ENCODE measurements around the gene THUMPD3.

THUMPD3 gene

DNA sequence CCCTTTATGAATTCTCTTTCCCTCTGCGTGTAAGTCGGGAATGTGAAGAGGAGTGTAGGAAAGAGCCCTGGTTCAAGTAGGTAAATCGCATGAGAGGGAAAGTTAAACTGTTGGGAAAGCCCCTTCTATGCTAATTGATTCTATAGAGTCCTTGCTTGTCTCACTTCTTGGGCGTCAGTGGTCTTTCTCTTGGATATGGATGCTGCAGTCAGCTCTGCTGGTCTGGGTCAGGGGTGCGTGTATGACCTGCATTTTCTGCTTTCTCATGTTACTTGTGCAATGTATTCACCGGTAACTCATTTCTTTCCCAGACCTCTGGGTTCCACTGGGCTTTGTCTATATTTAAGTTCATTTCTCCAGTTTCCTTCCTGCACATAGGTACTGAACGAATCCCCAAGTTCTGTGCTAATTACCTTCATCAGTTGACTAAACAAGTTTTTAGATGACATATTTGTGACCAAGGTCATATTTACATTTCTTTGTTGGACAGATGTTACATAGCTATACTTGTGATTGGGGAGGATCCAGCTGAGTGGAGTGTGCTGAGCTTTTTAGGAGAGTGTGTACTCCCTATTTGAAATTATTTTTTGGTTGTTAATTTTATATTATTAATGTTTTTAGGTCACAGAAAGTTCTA, 36.0 kb downstream of the THUMPD3 start:
- DNase-seq: peak; percentile 66

DNA sequence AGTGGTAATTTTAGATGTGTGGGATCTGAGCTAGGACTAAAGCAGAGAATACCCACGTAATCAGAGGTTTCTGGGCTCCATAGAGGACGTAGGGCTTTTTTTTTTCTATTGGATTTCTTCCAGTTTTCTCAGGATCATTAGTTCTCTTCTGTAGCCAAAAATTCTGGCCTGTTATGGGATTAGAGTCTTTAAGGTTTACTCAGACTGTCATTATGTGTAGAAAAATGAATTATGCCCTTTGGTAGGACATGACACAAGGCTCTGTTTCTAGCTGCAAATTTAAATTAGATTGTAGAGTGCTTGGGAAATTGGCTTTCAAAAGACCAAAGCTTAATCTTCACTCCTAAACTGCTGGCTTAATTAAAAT, 36.5 kb downstream of the THUMPD3 start:
- no peak for DNase-seq

DNA sequence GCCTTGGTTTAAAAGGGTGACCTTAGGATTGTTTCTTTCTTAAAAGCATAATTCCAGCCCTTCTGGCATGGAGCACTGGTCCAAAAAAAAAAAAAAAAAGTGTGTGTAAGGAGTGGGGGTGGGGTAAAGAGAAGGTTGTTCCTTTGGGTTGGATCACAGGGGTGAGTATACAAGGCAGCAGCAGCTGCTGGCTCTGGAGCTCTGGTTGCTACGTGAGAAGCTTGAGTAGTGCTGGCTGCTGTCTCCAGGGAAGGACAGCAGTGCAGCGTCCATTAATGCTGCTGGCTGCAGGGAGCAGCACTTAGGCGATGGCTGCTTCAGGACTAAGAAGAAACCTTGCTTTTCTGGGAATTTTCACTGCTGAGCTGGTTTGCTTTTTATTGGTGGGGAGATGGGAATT, 36.9 kb downstream of the THUMPD3 start:
- no peak for DNase-seq

DNA sequence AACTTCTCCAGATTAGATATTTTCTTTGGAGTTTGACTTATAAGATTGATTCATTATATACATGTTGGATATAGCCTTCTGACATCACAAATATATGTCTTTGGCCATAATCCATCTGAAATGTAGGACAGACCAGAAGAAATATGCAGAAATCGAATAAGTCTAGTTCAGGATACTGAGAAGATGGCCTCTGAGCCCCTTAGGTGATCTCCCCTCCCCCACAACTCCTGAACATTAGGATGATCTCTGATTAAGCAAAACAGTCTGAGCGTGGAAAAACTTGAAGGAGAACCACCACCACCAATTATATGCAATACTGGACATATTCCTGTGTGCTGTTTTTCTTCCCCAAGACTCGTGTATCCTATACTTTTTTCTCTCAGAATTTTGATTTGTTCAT, 37.8 kb downstream of the THUMPD3 start:
- no peak for DNase-seq

DNA sequence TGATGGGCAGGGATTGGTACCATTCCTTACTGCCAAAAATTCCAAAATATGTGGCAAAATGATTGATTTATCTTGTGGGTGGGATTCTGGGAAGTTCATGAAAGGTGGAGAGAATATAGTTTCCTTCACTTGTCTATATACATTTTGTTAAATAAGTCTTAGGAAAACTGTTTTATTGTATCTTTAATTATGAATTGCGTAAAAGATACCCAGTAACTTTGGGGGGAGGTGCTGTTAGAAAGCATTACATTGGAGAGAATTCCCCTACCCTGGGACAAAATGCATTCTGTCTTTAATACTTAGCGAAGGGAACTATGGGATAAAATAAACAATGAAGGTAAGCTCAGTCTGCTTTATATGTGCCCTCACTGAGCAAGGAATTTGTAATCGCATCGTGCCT, 39.1 kb downstream of the THUMPD3 start:
- no peak for DNase-seq

DNA sequence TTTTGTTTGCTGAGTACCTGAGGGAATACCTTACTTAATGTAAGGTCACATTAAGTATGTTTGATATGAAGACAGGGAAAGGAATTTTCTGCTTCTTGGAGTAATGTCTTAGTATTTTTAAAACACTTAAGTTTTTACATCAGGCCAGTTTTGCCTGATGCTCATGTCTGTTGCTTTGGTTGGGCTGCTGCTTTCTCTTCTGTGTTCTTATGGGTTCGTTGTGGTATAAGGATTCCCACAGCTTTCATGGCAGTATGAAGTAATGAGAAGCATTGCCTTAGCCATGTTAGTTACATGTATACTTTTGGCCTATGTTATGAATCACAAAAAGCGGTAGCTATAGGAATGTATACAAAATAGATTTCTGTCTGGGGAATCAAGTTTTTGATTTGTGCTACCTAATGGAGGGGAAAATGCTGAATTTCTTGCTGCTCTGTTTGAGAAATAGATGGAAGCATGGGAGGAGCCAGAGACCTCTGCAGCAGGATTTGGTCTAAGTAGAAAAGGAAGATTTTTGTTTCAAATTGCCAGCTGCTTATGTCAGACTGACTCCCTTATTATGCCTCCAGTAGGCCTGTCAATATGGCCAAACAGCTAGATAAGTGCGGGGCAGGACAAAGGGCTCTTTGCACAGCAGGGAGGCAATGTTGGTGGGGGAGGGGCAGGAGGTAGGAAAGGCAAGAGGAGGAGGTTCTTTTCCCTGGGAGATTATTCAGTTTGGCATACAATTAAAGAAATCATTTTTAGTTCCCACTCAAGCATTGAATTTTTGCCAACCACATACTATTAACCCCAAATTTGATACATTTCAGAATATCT, 39.8 kb downstream of the THUMPD3 start:
- DNase-seq: no peak

DNA sequence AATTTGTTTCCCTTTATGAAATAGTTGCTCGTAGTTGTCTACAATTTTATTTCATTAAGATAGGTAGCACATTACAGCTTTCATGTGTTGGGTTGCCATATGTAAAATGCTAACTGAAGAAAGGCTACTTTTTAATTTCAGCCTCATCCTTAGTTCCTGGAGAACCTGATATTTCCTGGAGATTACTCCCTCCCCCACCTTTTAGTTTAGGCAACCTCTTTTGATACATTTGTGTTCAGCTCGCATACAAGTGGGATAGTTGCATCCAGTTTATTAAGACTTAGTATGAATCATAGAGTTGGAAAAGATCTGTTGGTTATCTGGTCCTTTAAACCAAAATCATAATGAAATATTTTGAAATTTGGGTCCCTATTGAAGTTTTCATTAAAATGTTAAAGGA, 40.6 kb downstream of the THUMPD3 start:
- DNase-seq: no peak

DNA sequence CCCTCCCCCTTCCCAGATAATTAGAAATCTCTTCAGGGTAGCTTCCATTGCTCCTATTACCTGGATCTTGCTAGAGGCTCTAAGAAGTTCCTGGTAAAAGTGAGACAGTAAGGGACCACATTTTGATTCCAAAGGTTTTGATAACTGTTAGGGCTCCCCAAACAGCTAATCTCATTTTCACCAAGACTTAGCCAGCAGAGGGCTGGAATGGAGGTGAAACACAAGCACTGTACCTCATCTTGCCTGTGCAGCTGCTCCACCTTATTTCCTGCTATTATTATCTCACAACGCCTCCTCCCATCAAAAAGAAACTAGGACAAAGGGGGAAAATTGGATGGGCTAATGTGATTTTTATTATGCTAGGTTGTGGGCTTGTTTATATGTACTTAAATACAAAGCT, 41.8 kb downstream of the THUMPD3 start:
- DNase-seq: no peak

DNA sequence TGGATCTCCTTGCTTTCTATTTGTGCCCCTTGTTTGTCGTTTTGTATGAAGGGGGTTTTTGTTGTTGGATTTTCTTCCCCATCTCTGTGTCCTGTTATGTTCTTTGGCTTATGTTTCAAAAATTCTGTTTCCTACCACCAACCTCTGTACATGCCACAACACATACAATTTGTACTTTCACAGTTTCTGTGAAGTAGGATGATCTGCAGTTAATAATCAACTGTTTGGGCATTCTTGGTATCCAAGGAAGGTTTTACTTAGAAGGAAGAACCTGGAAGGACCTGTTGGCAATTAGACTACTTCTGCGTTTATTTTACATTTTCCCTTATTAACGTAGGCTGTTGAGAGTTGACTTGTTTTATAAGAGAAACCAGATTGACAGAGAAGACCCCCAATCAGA, 42.9 kb downstream of the THUMPD3 start:
- DNase-seq: no peak

DNA sequence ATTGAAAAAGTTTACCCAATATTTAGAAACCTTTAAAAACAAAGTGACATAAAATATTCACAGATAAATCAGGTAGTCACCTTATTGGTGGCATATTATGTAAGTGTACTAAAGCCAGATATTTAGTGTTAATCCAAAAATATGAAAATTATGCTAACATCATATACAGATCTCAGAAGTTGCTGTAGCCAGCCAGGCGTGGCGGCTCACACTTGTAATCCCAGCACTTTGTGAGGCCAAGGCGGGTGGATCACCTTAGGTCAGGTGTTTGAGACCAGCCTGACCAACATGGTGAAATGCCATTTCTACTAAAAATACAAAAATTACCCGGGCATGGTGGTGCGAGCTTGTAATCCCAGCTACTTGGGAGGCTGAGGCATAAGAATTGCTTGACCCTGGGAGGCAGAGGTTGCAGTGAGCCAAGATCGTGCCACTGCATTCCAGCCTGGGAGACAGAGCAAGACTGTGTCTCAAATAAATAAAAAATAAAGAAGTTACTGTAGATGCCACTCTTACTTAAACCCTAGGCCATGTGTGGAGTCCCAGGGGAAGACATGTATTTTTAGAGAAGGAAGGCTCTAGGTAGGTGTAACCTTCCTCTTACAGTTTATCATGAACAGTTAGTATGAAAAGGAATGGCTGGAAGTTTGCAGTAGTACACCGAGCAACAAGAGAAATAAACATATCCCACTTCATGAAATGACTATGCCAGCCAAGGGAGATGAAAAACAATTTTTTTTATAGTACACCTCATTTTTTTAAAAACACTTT, 44.2 kb downstream of the THUMPD3 start:
- no peak for DNase-seq

DNA sequence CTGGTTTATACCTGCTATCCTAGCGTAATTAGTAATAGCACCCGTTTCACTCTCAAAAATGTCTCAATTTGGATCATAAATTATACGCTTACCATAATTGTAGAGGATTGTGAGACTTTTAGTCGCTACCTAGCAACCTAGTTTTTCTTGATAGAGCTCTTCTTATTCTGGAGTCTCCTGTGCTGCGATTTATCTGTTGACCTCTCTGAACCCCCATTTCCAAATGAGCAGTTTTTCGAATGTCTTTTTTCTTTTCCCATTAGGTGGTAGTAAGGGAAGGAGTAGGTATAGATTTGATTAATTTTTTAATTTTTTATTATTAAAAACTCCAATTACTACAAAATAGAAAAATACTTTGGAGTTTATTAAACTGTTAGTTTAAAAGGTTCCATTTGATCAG, 45.2 kb downstream of the THUMPD3 start:
- DNase-seq: no peak

DNA sequence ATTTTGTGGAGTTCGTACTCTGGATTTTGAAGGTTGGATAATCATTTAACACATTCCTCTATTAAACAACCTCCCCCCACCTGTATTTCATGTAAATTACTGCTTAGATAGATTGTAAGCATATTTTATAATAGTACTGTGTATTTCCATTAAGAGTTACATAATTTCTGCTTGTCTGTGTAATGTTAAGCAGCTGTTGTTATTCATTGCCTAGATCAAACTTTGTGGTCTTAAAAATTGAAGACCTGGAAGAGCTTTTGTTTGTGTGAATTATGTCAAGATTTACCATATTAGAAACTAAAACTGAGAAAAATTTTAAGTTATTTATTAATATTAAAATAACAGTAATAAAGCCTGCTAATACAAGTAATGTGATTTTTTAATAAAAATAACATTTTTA, 45.7 kb downstream of the THUMPD3 start:
- no peak for DNase-seq

DNA sequence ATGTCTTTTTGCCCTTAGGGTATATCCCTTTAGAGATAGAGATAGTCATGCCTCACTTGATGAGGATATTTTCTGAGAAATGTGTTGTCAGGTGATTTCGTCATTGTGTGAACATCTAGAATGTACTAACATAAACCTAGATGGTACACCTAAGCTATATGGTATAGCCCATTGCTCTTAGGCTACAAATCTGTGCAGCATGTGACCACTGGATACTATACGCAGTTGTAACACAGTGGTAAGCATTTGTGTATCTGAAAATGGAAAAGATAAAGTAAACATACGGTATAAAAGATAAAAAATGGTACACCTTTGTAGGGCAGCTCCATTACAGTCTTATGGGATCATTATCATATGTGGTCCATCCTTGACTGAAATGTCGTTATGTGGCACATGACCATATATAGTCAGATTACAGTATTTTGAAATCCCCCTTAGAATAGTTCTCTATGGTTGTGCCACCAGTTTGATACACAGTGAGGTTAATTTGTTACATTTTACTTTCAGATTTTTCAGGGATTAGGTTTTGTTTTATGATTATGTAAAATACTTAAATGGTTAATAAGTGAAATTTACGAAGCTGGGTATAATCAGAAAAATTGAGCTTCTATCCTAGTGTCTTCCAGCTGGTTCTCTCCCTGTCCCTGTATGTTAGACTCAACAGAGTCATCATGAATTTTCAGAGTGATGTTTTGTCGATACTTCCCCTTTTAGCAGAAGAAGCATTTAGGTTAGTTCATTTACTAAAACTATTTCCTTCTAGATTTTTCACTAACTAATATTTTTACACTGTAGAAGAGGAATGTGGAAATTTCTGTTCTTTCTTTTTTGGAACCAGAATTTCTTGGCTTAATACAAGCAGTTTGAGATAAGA, 47.4 kb downstream of the THUMPD3 start:
- no peak for DNase-seq

DNA sequence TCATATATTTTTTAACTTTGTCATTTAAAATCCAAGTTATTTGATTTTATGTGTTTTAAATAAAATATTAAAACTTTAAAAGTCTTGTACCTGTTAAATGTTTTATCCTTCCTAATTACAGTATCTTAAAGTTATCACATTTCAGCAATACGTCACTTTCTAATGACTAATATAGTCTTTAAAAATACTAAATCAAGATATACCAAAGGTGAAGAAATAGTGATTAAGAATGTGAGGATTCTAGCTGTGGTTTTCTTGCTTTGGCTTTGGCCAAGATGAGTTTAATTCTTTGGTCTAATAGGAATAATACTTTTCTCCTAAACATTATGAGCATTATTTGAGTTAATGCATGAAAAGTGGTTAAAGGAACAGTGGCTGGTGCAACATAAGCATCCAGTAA, 48.4 kb downstream of the THUMPD3 start:
- DNase-seq: no peak

DNA sequence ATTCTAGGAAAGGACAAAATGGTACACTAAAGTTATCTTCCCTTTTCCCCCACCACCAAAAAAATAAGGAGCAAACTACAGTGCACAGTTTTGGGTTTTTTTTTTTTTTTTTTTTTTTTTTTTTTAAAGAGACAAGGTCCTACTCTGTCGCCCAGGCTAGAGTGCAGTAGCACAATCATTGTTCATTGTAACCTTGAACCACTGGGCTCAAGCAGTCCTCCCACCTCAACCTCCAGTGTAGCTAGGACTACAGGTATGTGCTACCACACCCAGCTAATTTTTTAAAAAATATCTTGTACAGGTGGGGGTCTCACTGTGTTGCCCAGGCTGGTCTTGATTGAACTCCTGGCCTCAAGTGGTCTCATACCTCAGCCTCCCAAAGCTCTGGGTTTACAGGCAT, 49.4 kb downstream of the THUMPD3 start:
- no peak for DNase-seq

DNA sequence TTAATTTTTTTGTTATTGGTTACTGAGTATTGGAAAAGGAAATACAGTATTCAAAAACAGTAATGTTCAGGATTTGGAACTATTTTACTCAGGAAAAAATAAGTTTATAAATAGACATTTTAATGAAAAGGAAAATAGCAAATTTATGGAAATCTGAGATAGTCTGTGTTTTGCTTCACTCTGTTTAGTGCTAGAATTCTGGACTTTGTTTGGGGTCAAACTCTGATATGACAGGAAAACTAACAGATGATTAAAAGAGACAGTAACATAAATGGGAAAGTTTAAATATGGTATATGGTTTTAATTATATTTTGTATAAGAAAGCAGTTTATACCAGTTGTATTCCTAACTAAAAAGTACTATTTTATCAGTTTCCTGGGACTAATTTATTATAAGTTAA, 52.0 kb downstream of the THUMPD3 start:
- DNase-seq: no peak

DNA sequence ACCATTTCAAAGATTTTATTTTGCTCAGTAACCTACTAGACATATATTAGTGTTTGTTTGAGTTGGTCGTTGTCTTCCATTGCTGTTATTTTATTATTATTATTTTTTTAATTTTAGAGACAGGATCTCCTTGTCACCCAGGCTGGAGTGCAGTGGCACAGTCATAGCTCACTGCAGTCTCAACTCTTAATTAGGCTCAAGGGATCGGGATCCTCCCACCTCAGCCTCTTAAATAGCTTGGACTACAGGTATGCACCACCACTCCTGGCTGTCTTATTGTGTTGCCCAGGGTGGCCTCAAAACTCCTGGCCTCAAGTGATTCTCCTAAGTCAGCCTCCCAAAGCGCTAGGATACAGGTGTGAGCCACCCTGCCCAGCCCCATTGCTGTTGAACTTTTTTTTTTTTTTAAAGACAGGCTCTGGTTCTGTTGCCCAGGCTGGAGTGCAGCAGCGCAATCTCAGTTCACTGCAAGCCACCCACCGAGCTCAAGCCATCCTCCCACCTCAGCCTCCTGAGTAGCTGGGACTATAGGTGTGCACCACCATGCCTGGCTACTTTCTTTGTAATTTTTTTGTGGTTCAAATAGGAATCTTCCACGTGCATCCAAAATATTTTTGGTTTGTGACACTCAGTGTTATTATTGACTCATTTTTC, 52.8 kb downstream of the THUMPD3 start:
- no peak for DNase-seq

DNA sequence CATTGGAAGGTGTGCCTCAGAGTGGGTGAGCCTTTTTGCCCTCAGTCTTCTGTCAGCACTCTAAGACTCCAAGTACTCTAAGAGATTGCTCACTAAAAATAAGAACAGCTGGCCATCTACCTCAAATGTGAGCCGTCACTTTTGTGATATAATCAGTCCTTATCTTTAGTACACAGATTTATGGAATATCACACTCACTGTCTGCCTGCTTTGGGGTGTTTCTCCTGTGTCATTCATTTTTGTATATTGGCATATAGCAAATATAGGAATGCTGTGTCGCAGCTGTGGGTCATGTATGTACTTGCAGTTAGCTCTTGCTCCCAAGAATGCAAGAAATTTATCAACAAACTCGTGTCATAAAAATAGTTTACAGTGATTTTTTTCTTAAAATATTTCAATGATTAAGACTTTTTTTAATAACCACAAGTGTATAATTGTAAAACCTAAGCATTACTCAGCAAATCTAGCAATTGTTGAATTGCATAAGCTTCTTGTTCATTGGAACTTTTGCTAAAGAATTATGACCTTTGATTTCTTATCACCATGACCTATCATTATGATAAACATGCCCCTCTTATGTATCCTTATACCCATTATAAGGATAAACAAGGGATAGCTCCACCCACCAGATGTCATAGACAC, 53.4 kb downstream of the THUMPD3 start:
- DNase-seq: no peak

DNA sequence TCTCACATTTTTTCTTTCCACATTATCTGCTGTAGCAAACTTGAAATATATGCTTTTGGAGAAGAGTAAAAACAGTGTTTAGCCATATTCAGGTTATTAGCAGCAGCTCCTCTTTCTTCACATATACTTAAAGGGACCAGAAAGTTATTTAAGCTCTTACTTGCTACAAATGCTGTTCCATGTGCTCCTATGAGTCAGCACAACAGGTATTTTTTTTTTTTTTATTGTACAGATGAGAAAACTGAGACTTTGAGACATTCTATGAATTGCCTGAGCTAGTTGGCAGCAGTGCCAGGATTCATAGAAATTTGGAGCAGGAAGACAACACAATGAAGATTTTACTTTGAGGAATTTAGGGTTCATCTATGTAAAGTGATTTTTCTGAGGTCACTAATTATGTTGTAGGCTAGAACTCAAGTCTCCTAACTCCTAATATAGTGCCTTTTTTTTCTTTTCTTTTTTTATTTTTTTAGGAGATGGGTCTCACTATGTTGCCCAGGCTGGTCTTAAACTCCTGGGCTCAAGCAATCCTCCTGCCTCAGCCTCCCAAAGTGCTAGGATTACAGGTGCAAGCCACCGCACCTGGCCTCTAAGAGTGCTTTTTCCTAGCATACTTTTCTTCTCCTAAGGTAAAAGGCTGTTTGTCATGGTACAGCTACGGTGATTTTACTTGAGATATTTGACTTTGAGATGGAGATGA, 58.1 kb downstream of the THUMPD3 start:
- no peak for DNase-seq

DNA sequence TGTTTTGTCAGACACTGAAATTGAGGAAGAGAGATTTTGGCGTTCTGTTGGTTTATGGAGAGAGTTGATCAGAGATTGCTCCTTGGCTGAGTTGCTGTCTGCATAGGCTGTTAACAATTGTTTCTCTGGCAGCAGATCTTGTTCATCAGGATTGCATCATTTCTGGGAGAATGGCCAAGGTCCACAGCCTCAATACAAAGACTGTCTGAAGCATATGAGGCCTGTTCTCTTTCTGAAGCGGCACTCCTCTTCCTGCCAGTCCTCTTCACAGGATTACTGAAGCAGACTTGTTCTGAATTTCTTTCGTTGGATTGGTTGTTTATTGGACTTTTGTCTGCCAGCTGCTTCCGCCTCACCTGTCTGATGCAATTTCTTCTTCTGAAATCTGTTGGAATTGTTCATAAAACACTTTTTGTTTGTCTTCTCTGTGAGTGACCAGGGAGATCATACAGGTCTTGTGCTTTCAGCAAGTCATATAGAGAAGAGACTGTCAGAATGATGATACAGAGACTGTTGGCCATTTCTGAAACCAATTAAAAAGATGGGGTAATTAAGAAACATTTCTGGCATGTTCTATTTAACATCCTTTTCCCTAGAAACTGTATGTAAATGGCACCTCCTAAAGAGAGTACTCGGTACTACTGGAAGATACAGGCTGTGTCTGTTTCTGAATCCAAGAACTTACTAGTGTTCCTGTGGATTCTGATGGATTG, 60.0 kb downstream of the THUMPD3 start:
- DNase-seq: no peak

DNA sequence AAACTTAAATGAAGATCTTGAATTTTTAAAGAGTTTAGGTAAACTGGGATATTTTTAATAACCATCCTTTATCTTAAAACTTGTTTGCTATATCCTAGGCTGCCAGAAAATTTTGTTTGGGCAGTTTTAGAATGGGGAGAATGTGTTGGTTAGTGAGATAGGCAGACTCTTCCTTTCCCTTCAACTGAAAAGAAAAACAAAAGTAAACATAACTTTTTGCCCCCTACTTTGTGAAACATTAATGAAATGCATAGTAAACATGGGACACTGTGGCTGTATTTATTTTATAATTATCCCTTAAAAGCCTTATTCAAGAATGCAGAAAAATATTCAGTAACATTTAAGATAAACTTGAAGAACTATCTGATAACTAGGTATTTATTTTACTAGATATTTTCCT, 65.6 kb downstream of the THUMPD3 start:
- DNase-seq: no peak
